HepG2 (cell line): ENCODE data around the gene ATP2B2. TPM values are rescaled to one million over a fixed set of nuclear protein-coding genes. Genes with fewer than 3 reads are reported as not detected.

Source experiments
- ATAC-seq: fragments of 200-7000 bp; cut with Tn5 transposase; 3 replicates; pipeline ENCODE4 v1.9.1; 2020; ENCODE audit warnings: mild to moderate bottlenecking, moderate library complexity
- BruUV-seq: library from RNA; stranded (reverse); fragments of 400-500 nt; replicated peaks from 2 replicates; lab custom pipeline; 2021; lab: Mats Ljungman, UMichigan
- CTCF ChIA-PET: fragments of 300-600 bp; formaldehyde crosslinking; extraction: SDS; loops from one replicate; lab custom pipeline; 2021; ENCODE audit warnings: low total read pairs, inconsistent platforms, low intra/inter-chr PET ratio; lab: Yijun Ruan, JAX
- POLR2A ChIA-PET: fragments of 350-600 bp; sonication (Branson Sonifier 250); formaldehyde crosslinking; loops from one replicate; lab custom pipeline; 2020; ENCODE audit warnings: antibody characterized with exemption, inconsistent platforms; lab: Yijun Ruan, JAX
- DNase-seq: peaks from one replicate; pipeline ENCODE4 v3.0.0-alpha.2; 2015; ENCODE audit warnings: low spot score
- FAIRE-seq: peaks from 3 replicates; lab custom pipeline; 2011; peaks lifted over from hg19 to GRCh38; lab: Jason Lieb, UNC
- H2AFZ ChIP-seq: one replicate; pipeline ENCODE4 v1.6.1; 2011; ENCODE audit warnings: low read length, inconsistent platforms
- H3K27ac ChIP-seq: fragments of 300-600 bp; 3 replicates; pipeline ENCODE4 v1.8.0; 2011; ENCODE audit warnings: mixed run types, mild to moderate bottlenecking, mixed read lengths, low read length, inconsistent platforms; ENCODE audit not compliant: insufficient read depth; ENCODE audit errors: extremely low read length
- H3K27me3 ChIP-seq, 2 experiments: fragments of 200-600 bp in 1 of 2; 2 replicates in 1 of 2; 3 replicates in 1 of 2; pipeline versions ENCODE4 v1.6.0 to v1.8.0; 2011; ENCODE audit warnings: low read length in 2 of 2, mild to moderate bottlenecking in 2 of 2, moderate library complexity in 2 of 2, inconsistent platforms in 1 of 2; ENCODE audit not compliant: insufficient read depth in 2 of 2, control insufficient read depth in 1 of 2
- H3K36me3 ChIP-seq, 2 experiments: fragments of 200-600 bp in 1 of 2; replicated peaks in 1 of 2; 2 replicates in 1 of 2; 3 replicates in 1 of 2; pipeline versions ENCODE4 v1.5.1 to v1.8.0; 2011; ENCODE audit warnings: low read length in 2 of 2, inconsistent platforms in 1 of 2; ENCODE audit not compliant: insufficient read depth in 2 of 2, control insufficient read depth in 1 of 2
- H3K4me1 ChIP-seq: 2 replicates; pipeline ENCODE4 v1.5.1; 2012; ENCODE audit warnings: low read length, inconsistent platforms; ENCODE audit not compliant: insufficient read depth
- H3K4me2 ChIP-seq: 2 replicates; pipeline ENCODE4 v1.6.0; 2011; ENCODE audit warnings: low read depth, low read length, inconsistent platforms
- H3K4me3 ChIP-seq, 3 experiments: fragments of 200-600 bp in 1 of 3; sonication (generic), shearing (Covaris generic) in 1 of 3; replicated peaks in 1 of 3; 2 replicates each; pipeline ENCODE4 v1.5.1; 2011 to 2016; ENCODE audit warnings: low read length in 3 of 3, inconsistent platforms in 2 of 3, low read depth in 2 of 3, mild to moderate bottlenecking in 2 of 3, control low read depth in 1 of 3, mixed read lengths in 1 of 3; ENCODE audit not compliant: insufficient read depth in 1 of 3
- H3K79me2 ChIP-seq: one replicate; pipeline ENCODE4 v1.6.1; 2011; ENCODE audit warnings: low read length, inconsistent platforms; ENCODE audit not compliant: insufficient read depth
- H3K9ac ChIP-seq: 2 replicates; pipeline ENCODE4 v1.6.0; 2011; ENCODE audit warnings: mild to moderate bottlenecking, low read depth, low read length, inconsistent platforms; ENCODE audit not compliant: insufficient read depth
- H3K9me3 ChIP-seq: 2 replicates; pipeline ENCODE4 v1.5.1; 2012; ENCODE audit warnings: mild to moderate bottlenecking, low read length
- H4K20me1 ChIP-seq: 2 replicates; pipeline ENCODE4 v1.6.0; 2011; ENCODE audit warnings: inconsistent platforms, mild to moderate bottlenecking, low read length, moderate library complexity; ENCODE audit not compliant: insufficient read depth
- AGO1 ChIP-seq: fragments of 200-400 bp; formaldehyde crosslinking; IDR thresholded peaks from 2 replicates; pipeline ENCODE4 v1.6.1; 2017; ENCODE audit warnings: mild to moderate bottlenecking, low read depth, low read length, moderate library complexity; ENCODE audit not compliant: poor library complexity, severe bottlenecking
- ARID2 ChIP-seq: sonication (generic); formaldehyde crosslinking; IDR thresholded peaks from 2 replicates; pipeline ENCODE4 v1.8.1; 2022; ENCODE audit warnings: mild to moderate bottlenecking, missing genetic modification reagents, borderline replicate concordance
- BHLHE40 ChIP-seq: IDR thresholded peaks from 2 replicates; pipeline ENCODE4 v1.6.1; 2011; ENCODE audit warnings: low read length, improper control_type of control experiment
- DNMT1 ChIP-seq: sonication (generic); formaldehyde crosslinking; IDR thresholded peaks from 2 replicates; pipeline ENCODE4 v1.5.1; 2020; ENCODE audit warnings: mild to moderate bottlenecking, missing genetic modification reagents
- DRAP1 ChIP-seq: IDR thresholded peaks from 2 replicates; pipeline ENCODE4 v1.6.1; 2016; ENCODE audit warnings: missing genetic modification reagents, missing compliant biosample characterization
- ELF1 ChIP-seq: sonication (generic); formaldehyde crosslinking; IDR thresholded peaks from 2 replicates; pipeline ENCODE4 v1.4.0; 2020; ENCODE audit warnings: missing genetic modification reagents
- ETV6 ChIP-seq: sonication (generic); formaldehyde crosslinking; conservative IDR thresholded peaks from 2 replicates; pipeline ENCODE4 v1.4.0; 2020; ENCODE audit warnings: missing genetic modification reagents
- FOXJ3 ChIP-seq: sonication (generic); formaldehyde crosslinking; IDR thresholded peaks from 2 replicates; pipeline ENCODE4 v1.4.0; 2020; ENCODE audit warnings: missing genetic modification reagents, mild to moderate bottlenecking, borderline replicate concordance
- HMG20B ChIP-seq: conservative IDR thresholded peaks from 2 replicates; pipeline ENCODE4 v1.6.1; 2016; ENCODE audit warnings: missing genetic modification reagents, missing compliant biosample characterization
- RCOR2 ChIP-seq: IDR thresholded peaks from 2 replicates; pipeline ENCODE4 v1.6.1; 2016; ENCODE audit warnings: missing biosample characterization, missing genetic modification reagents
- TBP ChIP-seq: sonication (generic); formaldehyde crosslinking; IDR thresholded peaks from 2 replicates; pipeline ENCODE4 v1.5.0; 2020; ENCODE audit warnings: missing genetic modification reagents
- ZNF3 ChIP-seq: IDR thresholded peaks from 2 replicates; pipeline ENCODE4 v1.7.0; 2017; ENCODE audit warnings: inconsistent platforms
- ZNF557 ChIP-seq: sonication (generic); formaldehyde crosslinking; IDR thresholded peaks from 2 replicates; pipeline ENCODE4 v1.4.0; 2020; ENCODE audit warnings: missing genetic modification reagents
- ZNF580 ChIP-seq: IDR thresholded peaks from 2 replicates; pipeline ENCODE4 v1.6.1; 2016; ENCODE audit warnings: low read depth, borderline replicate concordance
- ZNF761 ChIP-seq: sonication (generic); formaldehyde crosslinking; conservative IDR thresholded peaks from 2 replicates; pipeline ENCODE4 v1.4.0; 2020; ENCODE audit warnings: mild to moderate bottlenecking, missing genetic modification reagents
- ZNF766 ChIP-seq: sonication (generic); formaldehyde crosslinking; IDR thresholded peaks from 2 replicates; pipeline ENCODE4 v1.5.0; 2020; ENCODE audit warnings: missing genetic modification reagents, borderline replicate concordance
- ZNF775 ChIP-seq: sonication (generic); formaldehyde crosslinking; IDR thresholded peaks from 2 replicates; pipeline ENCODE4 v1.4.0; 2020; ENCODE audit warnings: missing genetic modification reagents, mild to moderate bottlenecking, moderate library complexity, borderline replicate concordance
- ZNF879 ChIP-seq: sonication (generic); formaldehyde crosslinking; IDR thresholded peaks from 2 replicates; pipeline ENCODE4 v1.8.1; 2023; ENCODE audit warnings: missing genetic modification reagents
- WGBS: methylation state at CpG from one replicate; pipeline ENCODE4 v1.1.6; 2017; ENCODE audit warnings: low lambda C conversion rate; 5-methylcytosine and 5-hydroxymethylcytosine counted together
- in situ Hi-C: cut with HindIII; loops from 2 replicates; pipeline ENCODE4 v1.10.0; 2017; ENCODE audit warnings: low pct_unique_long_range_greater_than_20kb; ENCODE audit not compliant: extremely low pct_ligation_motif_present
- intact Hi-C: fragments of 100-400 bp; cut with micrococcal nuclease; formaldehyde crosslinking; loops from one replicate; pipeline ENCODE4 v1.10.0; 2022; ENCODE audit not compliant: unreplicated experiment
- polyA plus RNA-seq, 8 experiments: library from polyadenylated mRNA; depleted of rRNA in 3 of 8; stranded (reverse) in 7 of 8; unstranded in 1 of 8; fragments of >200 nt; fragmentation: Illumina TruSeq in 4 of 8; extraction: Trizol in 4 of 8; gene quantifications; 2 replicates each; pipeline versions ENCODE4 v1.2.1 to v1.2.3, GENCODE V29; 2011 to 2016; ENCODE audit warnings: low read depth in 4 of 8, missing spikeins in 1 of 8, mixed read lengths in 1 of 8; ENCODE audit not compliant: insufficient read depth in 1 of 8
- total RNA-seq, 5 experiments: library from RNA; depleted of rRNA; stranded (reverse); fragments of >200 nt; fragmentation: Illumina TruSeq; extraction: Trizol; gene quantifications; 2 replicates each; pipeline ENCODE4 v1.2.3, GENCODE V29; 2016; ENCODE audit warnings: low read depth in 1 of 5
- TF ChIP-seq, protein P1 (sequence below): IDR thresholded peaks from 2 replicates; pipeline ENCODE4 v1.6.1; 2016; ENCODE audit warnings: missing compliant biosample characterization, missing genetic modification reagents, borderline replicate concordance

Gene ATP2B2
- total and polyA plus RNA-seq, 2 of the 13 experiments (the other 11 are each of a cell fraction or from before 2014, with no cell fraction given), result 1.5 to 2.3 TPM

DNA sequence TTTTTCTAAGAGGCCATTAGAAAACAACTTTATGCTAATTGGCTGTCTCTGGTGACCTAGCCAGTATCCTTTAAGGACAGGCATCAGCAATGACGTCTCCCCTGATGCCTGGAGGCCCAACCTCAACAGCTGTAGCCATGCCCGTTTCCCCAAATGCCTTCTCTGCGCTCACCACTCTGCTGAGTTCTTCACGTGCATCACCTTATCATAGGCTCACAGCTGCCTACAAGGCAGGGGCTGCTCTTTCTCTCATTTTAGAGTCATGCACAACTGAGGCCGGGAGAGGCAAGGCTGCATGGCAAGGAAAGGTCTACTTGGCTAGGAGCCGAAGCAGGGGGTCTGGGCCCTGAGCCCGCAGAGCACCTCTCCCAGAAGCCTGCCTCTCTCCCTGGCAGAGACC is 140.6 kb downstream of the ATP2B2 start:
- ATAC-seq (no peak), DNase-seq (no peak), FAIRE-seq (no peak)
- POLR2A ChIA-PET, result no interaction called here
- CTCF ChIA-PET, result no interaction called here
- Histone ChIP-seq H3K9ac (no peak overlapping the region), H3K4me3 (no peak overlapping the region), H3K27me3 (no peaks in the 10 kb centered on the region), H3K4me1 (no peaks in the 10 kb centered on the region), H4K20me1 (no peaks in the 10 kb centered on the region), H3K9me3 (no peaks in the 10 kb centered on the region), H3K79me2 (no peaks in the 10 kb centered on the region), H3K4me2 (no peak overlapping the region), H3K27ac (no peak overlapping the region), H2AFZ (no peak overlapping the region), H3K36me3 (no peaks in the 10 kb centered on the region)
- in situ Hi-C loops (no loop called here), intact Hi-C loops (no loop called here)
- WGBS, result 93% methylated on average over 4 of the region's 7 CpGs
- BruUV-seq, result no TSS peak
- TF ChIP-seq ETV6 (CRISPR knock-in tag), result no peak
- no peak for TF ChIP-seq BHLHE40
- no peak for TF ChIP-seq ZNF580 (CRISPR knock-in tag)
- TF ChIP-seq ZNF761 (CRISPR knock-in tag), result no peak
- no peak for TF ChIP-seq ZNF879
- no peak for TF ChIP-seq RCOR2 (CRISPR knock-in tag)
- TF ChIP-seq HMG20B (CRISPR knock-in tag), result no peak
- no peak for TF ChIP-seq DNMT1 (CRISPR knock-in tag)
- TF ChIP-seq ZNF3 (CRISPR knock-in tag), result no peak

- WGBS, result 63% methylated on average over 1 of the region's 1 CpG
- H3K79me2 ChIP-seq, result no peaks in the 10 kb centered on the region
- intact Hi-C loops (no loop called here), in situ Hi-C loops (no loop called here)
- no peak overlapping the region for H3K4me3 ChIP-seq
- no peaks in the 10 kb centered on the region for H3K4me1 ChIP-seq
- TF ChIP-seq ZNF557 (CRISPR knock-in tag) (no peak), FOXJ3 (CRISPR knock-in tag) (no peak), ARID2 (CRISPR knock-in tag) (no peak), ZNF775 (CRISPR knock-in tag) (no peak), ELF1 (CRISPR knock-in tag) (no peak), DRAP1 (CRISPR knock-in tag) (no peak), AGO1 (no peak), TBP (CRISPR knock-in tag) (no peak), ZNF766 (CRISPR knock-in tag) (no peak)
- TF ChIP-seq, protein P1, sequence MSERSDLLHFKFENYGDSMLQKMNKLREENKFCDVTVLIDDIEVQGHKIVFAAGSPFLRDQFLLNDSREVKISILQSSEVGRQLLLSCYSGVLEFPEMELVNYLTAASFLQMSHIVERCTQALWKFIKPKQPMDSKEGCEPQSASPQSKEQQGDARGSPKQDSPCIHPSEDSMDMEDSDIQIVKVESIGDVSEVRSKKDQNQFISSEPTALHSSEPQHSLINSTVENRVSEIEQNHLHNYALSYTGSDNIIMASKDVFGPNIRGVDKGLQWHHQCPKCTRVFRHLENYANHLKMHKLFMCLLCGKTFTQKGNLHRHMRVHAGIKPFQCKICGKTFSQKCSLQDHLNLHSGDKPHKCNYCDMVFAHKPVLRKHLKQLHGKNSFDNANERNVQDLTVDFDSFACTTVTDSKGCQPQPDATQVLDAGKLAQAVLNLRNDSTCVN (CRISPR knock-in tag), result no peak
- no peak overlapping the region for H3K9ac ChIP-seq
- BruUV-seq, result no TSS peak
- no peak overlapping the region for H3K4me2 ChIP-seq
- H3K27ac ChIP-seq, result no peak overlapping the region
- DNase-seq, result no peak
- CTCF ChIA-PET, result no interaction called here
- H2AFZ ChIP-seq, result no peak overlapping the region
- no peaks in the 10 kb centered on the region for H4K20me1 ChIP-seq
- H3K27me3 ChIP-seq, result no peaks in the 10 kb centered on the region
- no peak for FAIRE-seq
- ATAC-seq, result no peak
- no peaks in the 10 kb centered on the region; a peak in 1 of 5 replicates for H3K36me3 ChIP-seq
- POLR2A ChIA-PET, result no interaction called here
- H3K9me3 ChIP-seq, result no peaks in the 10 kb centered on the region
Observed at GRCh38 chr3:10363935-10364334, 141.5 kb downstream of the ATP2B2 start.
